Peyer's patch (tissue), 4 donors: ENCODE data around the gene CDK9. TPM values are rescaled to one million over a fixed set of nuclear protein-coding genes. Genes with fewer than 3 reads are reported as not detected.
A peak's percentile ranks its signal among the peaks of the same experiment; 100 is the strongest.

Source experiments
- DNase-seq, 3 donors: peaks; one replicate each; pipeline ENCODE4 v3.0.0-alpha.2; 2017 to 2019
- H3K27ac ChIP-seq, 4 donors: fragments of 200-600 bp; sonication (generic); one replicate each; pipeline ENCODE4 v1.5.1; 2016 to 2019
- H3K27me3 ChIP-seq, 2 donors: fragments of 200-600 bp; sonication (generic); one replicate each; pipeline ENCODE4 v1.5.1; 2019
- H3K36me3 ChIP-seq, 3 donors: fragments of 200-600 bp; sonication (generic); one replicate each; pipeline ENCODE4 v1.5.1; 2016 to 2019
- H3K4me1 ChIP-seq, 4 donors: fragments of 200-600 bp; sonication (generic); one replicate each; pipeline ENCODE4 v1.5.1; 2016 to 2019
- H3K4me3 ChIP-seq, 4 donors: fragments of 200-600 bp; sonication (generic); 1 replicate in 3 of 4; 2 replicates in 1 of 4; pipeline ENCODE4 v1.5.1; 2016 to 2019; ENCODE audit warnings: mild to moderate bottlenecking in 1 of 4
- H3K9me3 ChIP-seq, 4 donors: fragments of 200-600 bp; sonication (generic); one replicate each; pipeline ENCODE4 v1.5.1; 2016 to 2019; ENCODE audit warnings: mild to moderate bottlenecking in 1 of 4
- CTCF ChIP-seq, 6 experiments: fragments of 450-650 bp in 4 of 6; fragments of 200-600 bp in 2 of 6; sonication (generic) in 1 of 6; IDR thresholded peaks; one replicate each; pipeline ENCODE4 v1.5.1; 2017 to 2019; ENCODE audit warnings: antibody characterized with exemption in 6 of 6, mild to moderate bottlenecking in 3 of 6, moderate library complexity in 1 of 6
- POLR2A ChIP-seq, 2 donors: fragments of 450-650 bp; IDR thresholded peaks; one replicate each; pipeline ENCODE4 v1.5.1; 2017; ENCODE audit warnings: antibody characterized with exemption in 2 of 2, mild to moderate bottlenecking in 2 of 2, moderate library complexity in 2 of 2
- small RNA-seq, 2 donors: library from RNA; depleted of rRNA; stranded (forward); fragments of <200 nt; gene quantifications; one replicate each; pipeline ENCODE3, GENCODE V24; 2016
- total RNA-seq, 4 donors: library from RNA; depleted of rRNA; stranded (reverse); fragments of >200 nt; gene quantifications; one replicate each; pipeline ENCODE4 v1.1.0, GENCODE V29; 2016

Gene CDK9
- total RNA-seq, 4 donors from 2014 or later: 53.6 to 116 (median 83.9) TPM

- peaks cover 0 to 34% (median 2%) of the 10 kb centered on the region in 4 donors for H3K4me1 ChIP-seq
- H3K9me3 ChIP-seq: no peaks in the 10 kb centered on the region
- no peaks in the 10 kb centered on the region for H3K36me3 ChIP-seq
- peak overlapping the region; percentile 71 to 89 (median 81) for H3K27ac ChIP-seq
- H3K27me3 ChIP-seq: no peaks in the 10 kb centered on the region
- TF ChIP-seq CTCF (IDR thresholded peaks at IDR 0.05): no peak
- no peak for TF ChIP-seq POLR2A (IDR thresholded peaks at IDR 0.05)
- H3K4me3 ChIP-seq: no peak overlapping the region
- DNase-seq: peak in 2 of 3 donors; percentile 27 to 71
Observed at GRCh38 chr9:127838375-127839078, 52.7 kb downstream of the CDK9 start.

Small RNA genes within 50 kb of the gene (small RNA-seq; reads per million reads assigned to genes)
- gene RF00019: 0 reads per million in 2 donors

Other genes starting within 250 kb of the CDK9 start
- gene STXBP1, start 173.8 kb upstream of the CDK9 start, total RNA-seq: 10 to 100 TPM in 2 of 4 donors, 1 to 10 TPM in 2; 4.4 to 90.8 (median 12.6) TPM
- under 1 TPM in 1 of 4 donors, not detected in 3; 0.27 TPM for gene CFAP157, start 79.0 kb upstream of the CDK9 start, total RNA-seq
- 10 to 100 TPM in 1 of 4 donors, 1 to 10 TPM in 2, not detected in 1; 5.2 to 14.9 (median 7.9) TPM for gene PTRH1, start 70.4 kb upstream of the CDK9 start, total RNA-seq
- gene TTC16, start 70.0 kb upstream of the CDK9 start, total RNA-seq: not detected
- 10 to 100 TPM; 26.4 to 70.9 (median 35.4) TPM for gene TOR2A, start 50.7 kb upstream of the CDK9 start, total RNA-seq
- gene SH2D3C, start 7.4 kb upstream of the CDK9 start, total RNA-seq: 10 to 100 TPM in 1 of 4 donors, 1 to 10 TPM in 3; 1.4 to 22.3 (median 4.1) TPM
- gene FPGS, start 16.8 kb downstream of the CDK9 start, total RNA-seq: 100 to 1,000 TPM in 1 of 4 donors, 10 to 100 TPM in 3; 46.1 to 105 (median 71.5) TPM
- gene ENG, start 68.6 kb downstream of the CDK9 start, total RNA-seq: 10 to 100 TPM in 3 of 4 donors, 1 to 10 TPM in 1; 7.0 to 49.5 (median 25.0) TPM
- 10 to 100 TPM in 3 of 4 donors, 1 to 10 TPM in 1; 2.5 to 22.3 (median 18.4) TPM for gene AK1, start 91.6 kb downstream of the CDK9 start, total RNA-seq
- 10 to 100 TPM in 3 of 4 donors, 1 to 10 TPM in 1; 7.7 to 88.3 (median 18.9) TPM for gene ST6GALNAC6, start 113.6 kb downstream of the CDK9 start, total RNA-seq
- 100 to 1,000 TPM in 1 of 4 donors, 10 to 100 TPM in 3; 39.9 to 119 (median 46.7) TPM for gene ST6GALNAC4, start 131.0 kb downstream of the CDK9 start, total RNA-seq
- gene PIP5KL1, start 144.7 kb downstream of the CDK9 start, total RNA-seq: 1 to 10 TPM in 1 of 4 donors, not detected in 3; 2.5 TPM
- 10 to 100 TPM; 20.6 to 27.3 (median 22.1) TPM for gene DPM2, start 151.8 kb downstream of the CDK9 start, total RNA-seq
- 100 to 1,000 TPM in 3 of 4 donors, 10 to 100 TPM in 1; 71.8 to 219 (median 122) TPM for gene EEIG1, start 195.0 kb downstream of the CDK9 start, total RNA-seq